ENCODE measurements around the gene SBNO2. TPM values are rescaled to one million over a fixed set of nuclear protein-coding genes. Genes with fewer than 3 reads are reported as not detected.

SBNO2 gene
- total RNA-seq, 1 experiment from 2014 or later: 51.8 TPM

DNA sequence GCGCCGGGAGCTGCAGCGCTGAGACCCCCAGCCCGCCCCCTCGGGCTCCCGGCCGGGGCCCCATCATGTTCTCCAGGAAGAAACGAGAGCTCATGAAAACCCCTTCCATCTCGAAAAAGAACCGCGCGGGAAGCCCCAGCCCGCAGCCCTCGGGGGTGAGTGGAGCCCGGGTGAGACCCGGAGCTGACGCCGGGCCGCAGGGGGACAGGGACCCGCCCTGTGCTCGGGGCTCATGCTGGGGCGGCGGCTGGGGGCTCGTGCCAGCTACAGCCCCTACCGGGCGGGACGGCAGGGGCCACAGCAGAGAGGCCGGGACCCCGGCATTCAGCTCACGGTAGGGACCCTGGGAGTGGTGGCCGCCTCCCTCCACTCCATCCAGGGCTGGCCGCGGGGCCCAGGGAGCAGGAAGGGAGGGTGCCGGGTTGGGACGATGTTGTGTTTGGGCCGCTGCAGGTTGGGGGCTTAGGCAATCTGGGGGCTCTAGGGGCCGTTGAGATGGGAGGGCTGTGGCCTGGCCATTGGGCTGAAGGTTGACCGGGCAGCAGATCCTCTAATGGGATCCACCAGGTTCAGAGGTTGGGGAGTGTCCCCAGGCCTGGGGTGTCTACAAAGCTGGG is 106.6 kb downstream of the SBNO2 start:
- no peaks in the 10 kb centered on the region for H3K9me3 ChIP-seq (ENCODE audit: low read depth, low read length, poor library complexity, severe bottlenecking)
- CTCF ChIA-PET: interaction anchor here (0.6 kb wide), 1 partner anchor 211 kb away, joined by 4 read pairs; no protein-coding TSS in a partner anchor
- TF ChIP-seq EZH2 (IDR thresholded peaks at IDR 0.05; ENCODE audit: borderline replicate concordance, low read depth, low read length, poor library complexity, severe bottlenecking): no peak
- TF ChIP-seq, protein P1, sequence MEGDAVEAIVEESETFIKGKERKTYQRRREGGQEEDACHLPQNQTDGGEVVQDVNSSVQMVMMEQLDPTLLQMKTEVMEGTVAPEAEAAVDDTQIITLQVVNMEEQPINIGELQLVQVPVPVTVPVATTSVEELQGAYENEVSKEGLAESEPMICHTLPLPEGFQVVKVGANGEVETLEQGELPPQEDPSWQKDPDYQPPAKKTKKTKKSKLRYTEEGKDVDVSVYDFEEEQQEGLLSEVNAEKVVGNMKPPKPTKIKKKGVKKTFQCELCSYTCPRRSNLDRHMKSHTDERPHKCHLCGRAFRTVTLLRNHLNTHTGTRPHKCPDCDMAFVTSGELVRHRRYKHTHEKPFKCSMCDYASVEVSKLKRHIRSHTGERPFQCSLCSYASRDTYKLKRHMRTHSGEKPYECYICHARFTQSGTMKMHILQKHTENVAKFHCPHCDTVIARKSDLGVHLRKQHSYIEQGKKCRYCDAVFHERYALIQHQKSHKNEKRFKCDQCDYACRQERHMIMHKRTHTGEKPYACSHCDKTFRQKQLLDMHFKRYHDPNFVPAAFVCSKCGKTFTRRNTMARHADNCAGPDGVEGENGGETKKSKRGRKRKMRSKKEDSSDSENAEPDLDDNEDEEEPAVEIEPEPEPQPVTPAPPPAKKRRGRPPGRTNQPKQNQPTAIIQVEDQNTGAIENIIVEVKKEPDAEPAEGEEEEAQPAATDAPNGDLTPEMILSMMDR (conservative IDR thresholded peaks at IDR 0.05; ENCODE audit: low read depth, low read length): no peak
- intact Hi-C loops (cut with micrococcal nuclease; ENCODE audit: unreplicated experiment): no loop called here
- DNase-seq (ENCODE audit: low spot score): no peak
- peak overlapping the region; percentile 51 for H3K4me3 ChIP-seq (ENCODE audit: low read depth, low read length, poor library complexity, severe bottlenecking)
- BruUV-seq (replicated peaks): no TSS peak
- H3K36me3 ChIP-seq (ENCODE audit: insufficient read depth, low read length, poor library complexity, severe bottlenecking): no peaks in the 10 kb centered on the region
- H3K4me1 ChIP-seq (ENCODE audit: insufficient read depth, low read length, poor library complexity, severe bottlenecking): peaks cover 26% of the 10 kb centered on the region
- H3K27ac ChIP-seq (ENCODE audit: low read depth, low read length, poor library complexity, severe bottlenecking): no peak overlapping the region
- H3K27me3 ChIP-seq (replicated peaks; ENCODE audit: insufficient read depth, low read depth, low read length, poor library complexity): peaks cover 7% of the 10 kb centered on the region
- POLR2A ChIA-PET (ENCODE audit: low non-redundant PET): interaction anchor here (0.6 kb wide), 1 partner anchor 24 kb away, joined by 13 read pairs; no protein-coding TSS in a partner anchor

DNA sequence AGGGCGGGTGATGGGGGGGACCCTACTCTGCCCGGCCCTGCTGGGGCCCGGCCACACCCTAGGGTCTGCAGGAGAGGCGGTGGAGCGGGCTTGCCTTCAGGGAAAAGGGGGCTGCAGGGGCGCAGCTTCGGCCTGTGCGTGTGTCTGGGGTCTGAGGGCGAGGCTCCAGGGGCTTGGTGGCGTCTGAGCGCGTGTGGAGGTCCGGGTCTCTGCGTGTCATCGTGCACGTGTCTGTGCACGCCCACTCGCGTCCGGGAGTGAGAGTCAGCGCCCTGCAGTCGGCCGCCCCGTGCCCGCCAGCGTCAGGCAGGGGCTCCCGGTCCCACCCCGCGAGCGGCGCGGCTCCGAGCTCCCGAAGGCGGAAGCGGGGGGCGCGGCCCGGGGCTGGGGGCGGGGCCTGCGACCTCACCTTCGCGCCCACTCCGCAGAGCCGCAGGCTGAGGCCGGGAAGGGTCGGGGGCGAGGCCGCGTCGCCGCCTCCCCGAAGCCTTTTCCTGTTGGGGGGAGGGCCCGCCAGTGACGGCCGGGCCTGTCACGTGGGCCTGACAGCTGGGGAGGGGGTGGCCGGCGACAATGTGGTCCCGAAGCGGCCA is 107.2 kb downstream of the SBNO2 start, which contains the start of gene ARHGAP45:
Gene ARHGAP45 (plus strand): TSS at position 420 of the 593 bp plus-strand sequence. CDS start 239 bp downstream, outside the sequence.
- POLR2A ChIA-PET (ENCODE audit: low non-redundant PET): interaction anchor here (0.6 kb wide), 1 partner anchor 24 kb away, joined by 13 read pairs; no protein-coding TSS in a partner anchor
- no peak within 1 kb of the TSS for H3K27ac ChIP-seq (ENCODE audit: low read depth, low read length, poor library complexity, severe bottlenecking)
- DNase-seq (ENCODE audit: low spot score): no peak
- no TSS peak for BruUV-seq (replicated peaks)
- H3K4me3 ChIP-seq (ENCODE audit: low read depth, low read length, poor library complexity, severe bottlenecking): peak within 1 kb of the TSS; percentile 51
- CTCF ChIA-PET: no interaction called here
- TF ChIP-seq, protein P1 (conservative IDR thresholded peaks at IDR 0.05; ENCODE audit: low read depth, low read length): no peak
- TF ChIP-seq EZH2 (IDR thresholded peaks at IDR 0.05; ENCODE audit: borderline replicate concordance, low read depth, low read length, poor library complexity, severe bottlenecking): no peak
- H3K36me3 ChIP-seq (ENCODE audit: insufficient read depth, low read length, poor library complexity, severe bottlenecking): no peaks in the 10 kb centered on the region
- H3K9me3 ChIP-seq (ENCODE audit: low read depth, low read length, poor library complexity, severe bottlenecking): no peaks in the 10 kb centered on the region
- peaks cover 7% of the 10 kb centered on the region for H3K27me3 ChIP-seq (replicated peaks; ENCODE audit: insufficient read depth, low read depth, low read length, poor library complexity)
- H3K4me1 ChIP-seq (ENCODE audit: insufficient read depth, low read length, poor library complexity, severe bottlenecking): peaks cover 26% of the 10 kb centered on the region
- intact Hi-C loops (cut with micrococcal nuclease; ENCODE audit: unreplicated experiment): no loop called here

DNA sequence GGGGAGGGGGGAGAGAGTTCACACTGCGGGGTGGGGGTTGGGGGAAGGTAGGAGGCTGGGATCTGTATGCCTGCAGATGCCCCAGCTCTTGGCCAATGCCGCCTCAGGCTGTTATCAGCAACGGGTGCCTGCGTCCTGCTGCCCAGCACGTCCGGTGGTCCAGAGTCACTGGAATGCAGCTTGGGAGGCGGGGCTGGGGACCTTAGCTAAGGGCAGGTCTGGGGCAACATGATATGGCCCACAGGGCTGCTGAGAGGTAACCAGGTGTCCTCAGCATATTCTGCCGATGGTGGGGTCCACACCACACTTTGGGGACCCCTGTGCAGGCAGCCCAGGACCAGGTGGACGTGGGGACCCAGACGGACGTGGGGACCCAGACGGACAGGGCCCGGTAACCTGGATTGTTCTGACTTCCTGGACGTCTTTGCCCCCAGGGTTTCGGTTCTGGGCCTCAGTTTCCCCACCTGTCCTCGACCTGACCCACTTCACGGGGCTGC is 107.8 kb downstream of the SBNO2 start:
- TF ChIP-seq EZH2 (IDR thresholded peaks at IDR 0.05; ENCODE audit: borderline replicate concordance, low read depth, low read length, poor library complexity, severe bottlenecking): no peak
- ChIA-PET CTCF (no interaction called here), POLR2A (ENCODE audit: low non-redundant PET) (no interaction called here)
- Histone ChIP-seq H3K9me3 (ENCODE audit: low read depth, low read length, poor library complexity, severe bottlenecking) (no peaks in the 10 kb centered on the region), H3K27me3 (replicated peaks; ENCODE audit: insufficient read depth, low read depth, low read length, poor library complexity) (peaks cover 7% of the 10 kb centered on the region), H3K27ac (ENCODE audit: low read depth, low read length, poor library complexity, severe bottlenecking) (no peak overlapping the region), H3K4me1 (ENCODE audit: insufficient read depth, low read length, poor library complexity, severe bottlenecking) (peaks cover 24% of the 10 kb centered on the region), H3K4me3 (ENCODE audit: low read depth, low read length, poor library complexity, severe bottlenecking) (peak overlapping the region; percentile 51), H3K36me3 (ENCODE audit: insufficient read depth, low read length, poor library complexity, severe bottlenecking) (no peaks in the 10 kb centered on the region)
- no peak for DNase-seq (ENCODE audit: low spot score)
- intact Hi-C loops (cut with micrococcal nuclease; ENCODE audit: unreplicated experiment): no loop called here
- BruUV-seq (replicated peaks): no TSS peak
